ENCODE results near the gene KCTD5.
"Not testable (repeated sequence)": the region's sequence is repeated elsewhere in the genome, so short reads cannot be mapped to it uniquely, and the experiment has no call there.

KCTD5 gene

DNA sequence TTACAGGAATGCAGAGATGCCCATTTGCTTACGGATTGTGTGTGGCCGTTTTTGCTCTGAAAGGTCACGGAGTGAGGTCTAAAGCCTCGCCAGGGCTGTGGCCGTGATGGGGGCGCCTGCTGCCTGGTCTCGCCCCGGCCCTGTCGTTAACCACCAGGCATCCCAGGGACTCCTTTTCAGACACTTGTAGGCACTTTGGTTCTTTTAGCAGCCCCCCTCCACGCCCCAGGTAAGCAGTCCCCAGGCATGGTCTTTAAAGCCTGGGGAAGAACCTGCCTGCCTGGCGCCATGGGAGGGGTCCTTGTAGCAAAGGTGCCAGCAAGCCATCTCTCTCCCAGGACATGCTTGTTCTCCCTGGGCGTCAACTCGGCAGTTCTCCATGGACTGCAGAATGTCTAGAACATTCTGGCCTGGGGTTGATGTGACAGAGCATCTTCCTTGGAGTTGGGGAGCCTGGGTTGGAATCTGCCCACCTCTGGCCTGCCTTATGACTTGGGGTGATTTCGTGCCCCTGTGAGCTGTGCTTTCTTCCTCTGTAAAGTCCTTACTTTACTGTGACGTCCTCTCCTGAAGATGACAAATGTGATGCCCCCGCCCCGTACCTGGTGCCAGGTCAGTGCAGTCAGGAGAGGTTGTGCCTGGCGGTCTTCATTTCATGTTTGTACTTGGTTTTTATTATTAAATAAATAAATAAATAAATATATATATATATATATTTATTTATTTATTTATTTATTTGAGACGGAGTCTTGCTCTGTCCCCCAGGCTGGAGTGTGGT, 5.4 kb downstream of the KCTD5 start:
- H3K9me3 ChIP-seq (ENCODE audit: insufficient read depth, low read length, severe bottlenecking): no peaks in the 10 kb centered on the region
- TF ChIP-seq EZH2 (IDR thresholded peaks at IDR 0.05; ENCODE audit: borderline replicate concordance, low read depth, low read length, severe bottlenecking) (no peak), CTCF (IDR thresholded peaks at IDR 0.05; ENCODE audit: borderline replicate concordance, extremely low read depth, low read length, poor library complexity, severe bottlenecking) (no peak)
- H3K79me2 ChIP-seq (ENCODE audit: insufficient read depth, low read length): peaks cover 67% of the 10 kb centered on the region
- no peaks in the 10 kb centered on the region for H3K27me3 ChIP-seq (ENCODE audit: insufficient read depth, low read length, poor library complexity)
- H3K4me3 ChIP-seq (ENCODE audit: low read depth in 1 of 2, low read length in 2 of 2): no peak overlapping the region
- DNase-seq (no peak), ATAC-seq (ENCODE audit: insufficient read depth, low read depth) (no peak)
- no peak overlapping the region for H2AFZ ChIP-seq (ENCODE audit: low read depth, low read length)
- peaks cover 28% of the 10 kb centered on the region for H4K20me1 ChIP-seq (ENCODE audit: insufficient read depth, low read length)
- H3K4me1 ChIP-seq (ENCODE audit: insufficient read depth, low read length): peaks cover 24% of the 10 kb centered on the region; the same call in 1 of the 2 replicates
- H3K9ac ChIP-seq (ENCODE audit: low read depth, low read length): no peak overlapping the region
- H3K36me3 ChIP-seq (ENCODE audit: insufficient read depth, low read length): peaks cover 25% of the 10 kb centered on the region
- no peak overlapping the region for H3K27ac ChIP-seq (ENCODE audit: low read length)
- no peak overlapping the region for H3K4me2 ChIP-seq (ENCODE audit: insufficient read depth, low read length)

- not testable (repeated sequence) for H3K9me3 ChIP-seq (ENCODE audit: insufficient read depth, low read length, severe bottlenecking); DNase-seq; ATAC-seq (ENCODE audit: insufficient read depth, low read depth); H3K27ac ChIP-seq (ENCODE audit: low read length); H3K9ac ChIP-seq (ENCODE audit: low read depth, low read length); H3K4me3 ChIP-seq (ENCODE audit: low read depth in 1 of 2, low read length in 2 of 2); H3K4me2 ChIP-seq (ENCODE audit: insufficient read depth, low read length); H2AFZ ChIP-seq (ENCODE audit: low read depth, low read length); H3K27me3 ChIP-seq (ENCODE audit: insufficient read depth, low read length, poor library complexity)
- Histone ChIP-seq H3K4me1 (ENCODE audit: insufficient read depth, low read length) (peaks cover 10% of the 10 kb centered on the region; the same call in 1 of the 2 replicates), H4K20me1 (ENCODE audit: insufficient read depth, low read length) (peaks cover 35% of the 10 kb centered on the region), H3K79me2 (ENCODE audit: insufficient read depth, low read length) (peaks cover 61% of the 10 kb centered on the region), H3K36me3 (ENCODE audit: insufficient read depth, low read length) (peaks cover 25% of the 10 kb centered on the region)
Measured at GRCh38 chr16:2689422-2689821, 7.1 kb downstream of the KCTD5 start.

GRCh38 chr16:2689968-2690801, 7.9 kb downstream of the KCTD5 start:
- no peak overlapping the region for H3K27ac ChIP-seq (ENCODE audit: low read length)
- H2AFZ ChIP-seq (ENCODE audit: low read depth, low read length): no peak overlapping the region
- no peaks in the 10 kb centered on the region for H3K27me3 ChIP-seq (ENCODE audit: insufficient read depth, low read length, poor library complexity)
- H3K79me2 ChIP-seq (ENCODE audit: insufficient read depth, low read length): peaks cover 56% of the 10 kb centered on the region
- H4K20me1 ChIP-seq (ENCODE audit: insufficient read depth, low read length): peaks cover 35% of the 10 kb centered on the region
- peaks cover 7% of the 10 kb centered on the region; the same call in 1 of the 2 replicates for H3K4me1 ChIP-seq (ENCODE audit: insufficient read depth, low read length)
- DNase-seq: no peak
- TF ChIP-seq EZH2 (IDR thresholded peaks at IDR 0.05; ENCODE audit: borderline replicate concordance, low read depth, low read length, severe bottlenecking): no peak
- no peak for TF ChIP-seq CTCF (IDR thresholded peaks at IDR 0.05; ENCODE audit: borderline replicate concordance, extremely low read depth, low read length, poor library complexity, severe bottlenecking)
- H3K4me2 ChIP-seq (ENCODE audit: insufficient read depth, low read length): no peak overlapping the region
- no peak for ATAC-seq (ENCODE audit: insufficient read depth, low read depth)
- H3K4me3 ChIP-seq (ENCODE audit: low read depth in 1 of 2, low read length in 2 of 2): no peak overlapping the region
- no peaks in the 10 kb centered on the region for H3K9me3 ChIP-seq (ENCODE audit: insufficient read depth, low read length, severe bottlenecking)
- H3K36me3 ChIP-seq (ENCODE audit: insufficient read depth, low read length): peaks cover 25% of the 10 kb centered on the region
- no peak overlapping the region for H3K9ac ChIP-seq (ENCODE audit: low read depth, low read length)

GRCh38 chr16:2690852-2691251, 8.5 kb downstream of the KCTD5 start:
- H3K9ac ChIP-seq (ENCODE audit: low read depth, low read length): no peak overlapping the region
- TF ChIP-seq EZH2 (IDR thresholded peaks at IDR 0.05; ENCODE audit: borderline replicate concordance, low read depth, low read length, severe bottlenecking) (no peak), CTCF (IDR thresholded peaks at IDR 0.05; ENCODE audit: borderline replicate concordance, extremely low read depth, low read length, poor library complexity, severe bottlenecking) (no peak)
- H3K4me3 ChIP-seq (ENCODE audit: low read depth in 1 of 2, low read length in 2 of 2): no peak overlapping the region
- ATAC-seq (ENCODE audit: insufficient read depth, low read depth) (no peak), DNase-seq (no peak)
- H3K27ac ChIP-seq (ENCODE audit: low read length): no peak overlapping the region
- peaks cover 35% of the 10 kb centered on the region for H4K20me1 ChIP-seq (ENCODE audit: insufficient read depth, low read length)
- no peaks in the 10 kb centered on the region for H3K9me3 ChIP-seq (ENCODE audit: insufficient read depth, low read length, severe bottlenecking)
- no peaks in the 10 kb centered on the region for H3K27me3 ChIP-seq (ENCODE audit: insufficient read depth, low read length, poor library complexity)
- peaks cover 7% of the 10 kb centered on the region; the same call in 1 of the 2 replicates for H3K4me1 ChIP-seq (ENCODE audit: insufficient read depth, low read length)
- peaks cover 56% of the 10 kb centered on the region for H3K79me2 ChIP-seq (ENCODE audit: insufficient read depth, low read length)
- H3K4me2 ChIP-seq (ENCODE audit: insufficient read depth, low read length): no peak overlapping the region
- peaks cover 25% of the 10 kb centered on the region for H3K36me3 ChIP-seq (ENCODE audit: insufficient read depth, low read length)
- H2AFZ ChIP-seq (ENCODE audit: low read depth, low read length): no peak overlapping the region

All from DND-41 (cell line).